ENCODE measurements around the gene SLC13A5. TPM values are rescaled to one million over a fixed set of nuclear protein-coding genes. Genes with fewer than 3 reads are reported as not detected.

SLC13A5 gene
- total RNA-seq, 1 experiment from 2014 or later, result 0.07 TPM

GRCh38 chr17:6761779-6762178, 48.6 kb upstream of the SLC13A5 start:
- Histone ChIP-seq H3K9me2 (ENCODE audit: insufficient read depth) (no peaks in the 10 kb centered on the region), H2AFZ (ENCODE audit: low read depth, low read length, poor library complexity, severe bottlenecking) (no peak overlapping the region), H3K27ac (ENCODE audit: low read depth, low read length) (no peak overlapping the region), H3K36me3 (ENCODE audit: control insufficient read depth in 1 of 2, insufficient read depth in 2 of 2, low read length in 2 of 2) (no peaks in the 10 kb centered on the region), H3K79me2 (ENCODE audit: insufficient read depth, low read length) (no peaks in the 10 kb centered on the region), H3K4me3 (replicated peaks in 1 of 2; ENCODE audit: low read depth in 1 of 2, low read length in 2 of 2) (no peak overlapping the region), H3K9me3 (ENCODE audit: control insufficient read depth in 1 of 2, insufficient read depth in 1 of 2, low read depth in 1 of 2, low read length in 2 of 2) (no peaks in the 10 kb centered on the region), H3K27me3 (ENCODE audit: insufficient read depth, low read length) (no peaks in the 10 kb centered on the region), H3K9ac (ENCODE audit: low read length) (no peak overlapping the region), H3K4me1 (ENCODE audit: control insufficient read depth in 1 of 2, insufficient read depth in 2 of 2, low read length in 2 of 2) (no peaks in the 10 kb centered on the region), H3K4me2 (ENCODE audit: low read length) (no peak overlapping the region), H4K20me1 (ENCODE audit: insufficient read depth) (no peaks in the 10 kb centered on the region)
- intact Hi-C loops (cut with micrococcal nuclease), result no loop called here
- RAD21 ChIA-PET (ENCODE audit: low non-redundant PET in 1 of 2, low total read pairs in 2 of 2, uncharacterized antibody in 2 of 2, unreplicated experiment in 2 of 2), result no interaction called here
- no peak for ATAC-seq
- TF ChIP-seq FOSL1 (IDR thresholded peaks at IDR 0.05; ENCODE audit: low read depth) (no peak), MAX (IDR thresholded peaks at IDR 0.05) (no peak), EZH2phosphoT487 (IDR thresholded peaks at IDR 0.05; ENCODE audit: borderline replicate concordance) (no peak), RAD21 (IDR thresholded peaks at IDR 0.05; ENCODE audit: low read depth) (no peak), CBX3 (IDR thresholded peaks at IDR 0.05; ENCODE audit: low read depth) (no peak), YY1 (IDR thresholded peaks at IDR 0.05; ENCODE audit: extremely low read depth, insufficient replicate concordance, low read depth, low read length) (no peak)
- no TSS peak for BruUV-seq (replicated peaks)
- POLR2A ChIA-PET, result no interaction called here
- CTCF ChIA-PET, result no interaction called here
- no peak for DNase-seq (ENCODE audit: low read depth, low spot score)

DNA sequence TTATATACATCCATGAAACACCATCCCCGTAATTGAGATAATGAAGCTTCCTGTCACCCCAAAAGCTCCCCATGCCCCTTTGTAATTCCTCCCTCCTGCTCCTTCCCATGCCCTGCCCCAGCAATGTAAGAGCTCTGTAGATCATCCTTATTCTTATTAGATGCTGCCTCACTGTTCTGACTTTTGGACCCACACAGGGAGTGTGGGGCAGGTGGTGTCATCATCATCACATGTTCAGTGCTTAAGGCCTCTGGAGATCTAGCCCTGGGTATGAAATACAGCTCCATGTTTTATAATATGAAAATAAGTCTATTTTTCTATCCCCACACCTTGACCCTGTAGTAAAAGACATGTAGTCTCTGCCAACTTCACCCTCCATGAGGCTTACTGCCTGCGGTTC, 44.6 kb upstream of the SLC13A5 start:
- Histone ChIP-seq H3K4me3 (replicated peaks in 1 of 2; ENCODE audit: low read depth in 1 of 2, low read length in 2 of 2) (no peak overlapping the region), H3K4me2 (ENCODE audit: low read length) (no peak overlapping the region), H2AFZ (ENCODE audit: low read depth, low read length, poor library complexity, severe bottlenecking) (no peak overlapping the region), H3K9me3 (ENCODE audit: control insufficient read depth in 1 of 2, insufficient read depth in 1 of 2, low read depth in 1 of 2, low read length in 2 of 2) (no peaks in the 10 kb centered on the region), H3K27ac (ENCODE audit: low read depth, low read length) (no peak overlapping the region), H3K9me2 (ENCODE audit: insufficient read depth) (no peaks in the 10 kb centered on the region), H4K20me1 (ENCODE audit: insufficient read depth) (no peaks in the 10 kb centered on the region), H3K9ac (ENCODE audit: low read length) (no peak overlapping the region), H3K27me3 (ENCODE audit: insufficient read depth, low read length) (no peaks in the 10 kb centered on the region), H3K4me1 (ENCODE audit: control insufficient read depth in 1 of 2, insufficient read depth in 2 of 2, low read length in 2 of 2) (no peaks in the 10 kb centered on the region), H3K79me2 (ENCODE audit: insufficient read depth, low read length) (no peaks in the 10 kb centered on the region), H3K36me3 (ENCODE audit: control insufficient read depth in 1 of 2, insufficient read depth in 2 of 2, low read length in 2 of 2) (no peaks in the 10 kb centered on the region)
- no peak for ATAC-seq
- CTCF ChIA-PET, result no interaction called here
- no peak for TF ChIP-seq EZH2phosphoT487 (IDR thresholded peaks at IDR 0.05; ENCODE audit: borderline replicate concordance)
- no peak for TF ChIP-seq CBX3 (IDR thresholded peaks at IDR 0.05; ENCODE audit: low read depth)
- no peak for TF ChIP-seq ELF1 (IDR thresholded peaks at IDR 0.05; ENCODE audit: borderline replicate concordance, low read depth)
- TF ChIP-seq, protein P1, sequence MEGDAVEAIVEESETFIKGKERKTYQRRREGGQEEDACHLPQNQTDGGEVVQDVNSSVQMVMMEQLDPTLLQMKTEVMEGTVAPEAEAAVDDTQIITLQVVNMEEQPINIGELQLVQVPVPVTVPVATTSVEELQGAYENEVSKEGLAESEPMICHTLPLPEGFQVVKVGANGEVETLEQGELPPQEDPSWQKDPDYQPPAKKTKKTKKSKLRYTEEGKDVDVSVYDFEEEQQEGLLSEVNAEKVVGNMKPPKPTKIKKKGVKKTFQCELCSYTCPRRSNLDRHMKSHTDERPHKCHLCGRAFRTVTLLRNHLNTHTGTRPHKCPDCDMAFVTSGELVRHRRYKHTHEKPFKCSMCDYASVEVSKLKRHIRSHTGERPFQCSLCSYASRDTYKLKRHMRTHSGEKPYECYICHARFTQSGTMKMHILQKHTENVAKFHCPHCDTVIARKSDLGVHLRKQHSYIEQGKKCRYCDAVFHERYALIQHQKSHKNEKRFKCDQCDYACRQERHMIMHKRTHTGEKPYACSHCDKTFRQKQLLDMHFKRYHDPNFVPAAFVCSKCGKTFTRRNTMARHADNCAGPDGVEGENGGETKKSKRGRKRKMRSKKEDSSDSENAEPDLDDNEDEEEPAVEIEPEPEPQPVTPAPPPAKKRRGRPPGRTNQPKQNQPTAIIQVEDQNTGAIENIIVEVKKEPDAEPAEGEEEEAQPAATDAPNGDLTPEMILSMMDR (IDR thresholded peaks at IDR 0.05 in 2 of 3, conservative IDR thresholded peaks at IDR 0.05 in 1 of 3; ENCODE audit: borderline replicate concordance in 1 of 3, insufficient read depth in 1 of 3, low read depth in 2 of 3, low read length in 2 of 3), result no peak
- no peak for TF ChIP-seq ZNF274 (IDR thresholded peaks at IDR 0.05; ENCODE audit: low read depth, low read length)
- TF ChIP-seq JUND (IDR thresholded peaks at IDR 0.05), result no peak
- no peak for TF ChIP-seq POLR2A (IDR thresholded peaks at IDR 0.05; ENCODE audit: borderline replicate concordance, extremely low read depth, insufficient read depth, insufficient read length)
- POLR2A ChIA-PET, result no interaction called here
- no peak for DNase-seq (ENCODE audit: low read depth, low spot score)
- RAD21 ChIA-PET (ENCODE audit: low non-redundant PET in 1 of 2, low total read pairs in 2 of 2, uncharacterized antibody in 2 of 2, unreplicated experiment in 2 of 2), result no interaction called here
- intact Hi-C loops (cut with micrococcal nuclease), result no loop called here
- BruUV-seq (replicated peaks), result no TSS peak
